T-helper 17 cell (primary cell): ENCODE measurements around the gene FBXO8. TPM values are rescaled to one million over a fixed set of nuclear protein-coding genes. Genes with fewer than 3 reads are reported as not detected.

ENCODE experiments used
- ATAC-seq: fragments of 150-1000 bp; cut with Tn5 transposase; 2 replicates; pipeline ENCODE4 v1.10.0; 2021; ENCODE audit warnings: mild to moderate bottlenecking, moderate library complexity
- DNase-seq, 3 donors: peaks; one replicate each; pipeline versions ENCODE4 v3.0.0 to v3.0.0-alpha.2; 2020 to 2021
- H3K9me3 ChIP-seq: one replicate; pipeline ENCODE4 v1.7.0; 2013; ENCODE audit warnings: low read length, mild to moderate bottlenecking; ENCODE audit not compliant: control insufficient read depth, poor library complexity, severe bottlenecking
- H3K27ac Mint-ChIP-seq: one replicate; pipeline ENCODE4 v1.8.0; 2022; ENCODE audit warnings: mild to moderate bottlenecking, moderate library complexity, mixed read lengths
- H3K27me3 Mint-ChIP-seq: one replicate; pipeline ENCODE4 v1.8.0; 2022; ENCODE audit warnings: mixed read lengths
- H3K36me3 Mint-ChIP-seq: one replicate; pipeline ENCODE4 v1.8.0; 2022; ENCODE audit warnings: low read depth, mixed read lengths
- H3K4me1 Mint-ChIP-seq: one replicate; pipeline ENCODE4 v1.8.0; 2022; ENCODE audit warnings: mild to moderate bottlenecking, mixed read lengths
- H3K4me3 Mint-ChIP-seq: one replicate; pipeline ENCODE4 v1.8.0; 2022; ENCODE audit warnings: mild to moderate bottlenecking, moderate library complexity, mixed read lengths
- total RNA-seq, 4 donors: library from RNA in 2 of 4; stranded (reverse) in 2 of 4; gene quantifications; one replicate each; pipeline ENCODE4 v1.2.3 and lab custom pipeline; 2022 to 2026

FBXO8 gene
- total RNA-seq, 2 donors from 2014 or later: 13.9 to 20.0 TPM

- H3K27me3 Mint-ChIP-seq: peaks cover 71% of the 10 kb centered on the region
- peaks cover 12% of the 10 kb centered on the region for H3K4me1 Mint-ChIP-seq
Observed at GRCh38 chr4:174207367-174207766, 76.1 kb downstream of the FBXO8 start.

GRCh38 chr4:174204164-174204831 lies 79.2 kb downstream of the FBXO8 start:
- no peaks in the 10 kb centered on the region for H3K9me3 ChIP-seq
- ATAC-seq: no peak
- DNase-seq: no peak
- no peak overlapping the region for H3K27ac Mint-ChIP-seq
- H3K36me3 Mint-ChIP-seq: no peaks in the 10 kb centered on the region
- H3K27me3 Mint-ChIP-seq: peaks cover 46% of the 10 kb centered on the region
- H3K4me3 Mint-ChIP-seq: no peak overlapping the region
- peaks cover 2% of the 10 kb centered on the region for H3K4me1 Mint-ChIP-seq

More at GRCh38 chr4:174207367-174207766, 76.1 kb downstream of the FBXO8 start:
- H3K4me3 Mint-ChIP-seq: no peak overlapping the region
- ATAC-seq (no peak), DNase-seq (no peak)
- no peaks in the 10 kb centered on the region for H3K9me3 ChIP-seq
- no peaks in the 10 kb centered on the region for H3K36me3 Mint-ChIP-seq
- no peak overlapping the region for H3K27ac Mint-ChIP-seq

- DNase-seq (no peak), ATAC-seq (no peak)
- Mint-ChIP-seq H3K4me3 (no peak overlapping the region), H3K36me3 (no peaks in the 10 kb centered on the region), H3K27ac (no peak overlapping the region), H3K27me3 (peaks cover 48% of the 10 kb centered on the region), H3K4me1 (peaks cover 2% of the 10 kb centered on the region)
- no peaks in the 10 kb centered on the region for H3K9me3 ChIP-seq
Observed at GRCh38 chr4:174201871-174202270, 81.6 kb downstream of the FBXO8 start.

- DNase-seq: no peak
- Mint-ChIP-seq H3K27ac (no peak overlapping the region), H3K36me3 (no peaks in the 10 kb centered on the region), H3K4me3 (no peak overlapping the region), H3K27me3 (peaks cover 49% of the 10 kb centered on the region), H3K4me1 (no peaks in the 10 kb centered on the region)
- no peaks in the 10 kb centered on the region for H3K9me3 ChIP-seq
- no peak for ATAC-seq
Observed at GRCh38 chr4:174199735-174200134, 83.7 kb downstream of the FBXO8 start.

GRCh38 chr4:174198828-174199227 lies 84.6 kb downstream of the FBXO8 start:
- H3K27me3 Mint-ChIP-seq: peaks cover 48% of the 10 kb centered on the region
- no peak for DNase-seq
- H3K27ac Mint-ChIP-seq: no peak overlapping the region
- no peak overlapping the region for H3K4me3 Mint-ChIP-seq
- ATAC-seq: no peak
- no peaks in the 10 kb centered on the region for H3K4me1 Mint-ChIP-seq
- H3K36me3 Mint-ChIP-seq: no peaks in the 10 kb centered on the region
- H3K9me3 ChIP-seq: no peaks in the 10 kb centered on the region

- Mint-ChIP-seq H3K27me3 (peaks cover 52% of the 10 kb centered on the region), H3K4me1 (no peaks in the 10 kb centered on the region), H3K4me3 (no peak overlapping the region), H3K27ac (no peak overlapping the region), H3K36me3 (no peaks in the 10 kb centered on the region)
- ATAC-seq (no peak), DNase-seq (no peak)
- H3K9me3 ChIP-seq: no peaks in the 10 kb centered on the region
Observed at GRCh38 chr4:174198396-174198795, 85.1 kb downstream of the FBXO8 start.

GRCh38 chr4:174193438-174194374 lies 89.8 kb downstream of the FBXO8 start:
- DNase-seq (no peak), ATAC-seq (no peak)
- Mint-ChIP-seq H3K4me3 (no peak overlapping the region), H3K27ac (no peak overlapping the region), H3K27me3 (peaks cover 73% of the 10 kb centered on the region), H3K36me3 (no peaks in the 10 kb centered on the region), H3K4me1 (no peaks in the 10 kb centered on the region)
- no peaks in the 10 kb centered on the region for H3K9me3 ChIP-seq

- no peak for DNase-seq
- H3K27me3 Mint-ChIP-seq: peaks cover 67% of the 10 kb centered on the region
- H3K36me3 Mint-ChIP-seq: no peaks in the 10 kb centered on the region
- ATAC-seq: no peak
- H3K4me3 Mint-ChIP-seq: no peak overlapping the region
- no peak overlapping the region for H3K27ac Mint-ChIP-seq
- no peaks in the 10 kb centered on the region for H3K4me1 Mint-ChIP-seq
- no peaks in the 10 kb centered on the region for H3K9me3 ChIP-seq
Observed at GRCh38 chr4:174192943-174193342, 90.5 kb downstream of the FBXO8 start.

GRCh38 chr4:174190832-174191500 lies 92.5 kb downstream of the FBXO8 start:
- Mint-ChIP-seq H3K36me3 (no peaks in the 10 kb centered on the region), H3K4me1 (no peaks in the 10 kb centered on the region), H3K4me3 (no peak overlapping the region), H3K27ac (no peak overlapping the region), H3K27me3 (peaks cover 65% of the 10 kb centered on the region)
- ATAC-seq (no peak), DNase-seq (no peak)
- no peaks in the 10 kb centered on the region for H3K9me3 ChIP-seq

GRCh38 chr4:174189392-174190015 lies 94.0 kb downstream of the FBXO8 start:
- Mint-ChIP-seq H3K36me3 (no peaks in the 10 kb centered on the region), H3K4me1 (no peaks in the 10 kb centered on the region), H3K27me3 (peaks cover 63% of the 10 kb centered on the region), H3K27ac (no peak overlapping the region), H3K4me3 (no peak overlapping the region)
- H3K9me3 ChIP-seq: no peaks in the 10 kb centered on the region
- DNase-seq: no peak
- no peak for ATAC-seq
